Natural killer cell (primary cell): Measurements from ENCODE around the gene MYO1G. TPM values are rescaled to one million over a fixed set of nuclear protein-coding genes. Genes with fewer than 3 reads are reported as not detected.

Experiments used
- ATAC-seq, 3 donors: fragments of 150-1000 bp in 2 of 3; fragments of 200-7000 bp in 1 of 3; cut with Tn5 transposase; 1 replicate in 1 of 3; 2 replicates in 2 of 3; pipeline ENCODE4 v1.10.0; 2021; ENCODE audit warnings: mild to moderate bottlenecking in 2 of 3, moderate library complexity in 2 of 3
- DNase-seq, 2 donors: peaks; one replicate each; pipeline versions ENCODE4 v3.0.0 to v3.0.0-alpha.2; 2013 to 2021; ENCODE audit warnings: mixed read lengths in 1 of 2
- H3K27ac ChIP-seq: one replicate; pipeline ENCODE4 v1.5.1; 2013; ENCODE audit warnings: mild to moderate bottlenecking, low read length
- H3K27me3 ChIP-seq: one replicate; pipeline ENCODE4 v1.6.1; 2013; ENCODE audit warnings: low read length; ENCODE audit not compliant: control insufficient read depth, insufficient read depth
- H3K36me3 ChIP-seq: one replicate; pipeline ENCODE4 v1.6.1; 2013; ENCODE audit warnings: low read length; ENCODE audit not compliant: control insufficient read depth, insufficient read depth
- H3K4me1 ChIP-seq: one replicate; pipeline ENCODE4 v1.6.1; 2013; ENCODE audit warnings: low read length; ENCODE audit not compliant: control insufficient read depth, insufficient read depth
- H3K4me3 ChIP-seq: one replicate; pipeline ENCODE4 v1.5.1; 2013; ENCODE audit warnings: low read length
- H3K9me3 ChIP-seq: one replicate; pipeline ENCODE4 v1.6.1; 2013; ENCODE audit warnings: low read length; ENCODE audit not compliant: control insufficient read depth, insufficient read depth
- H3K27ac Mint-ChIP-seq, 2 donors: one replicate each; pipeline ENCODE4 v1.8.0; 2022; ENCODE audit warnings: mild to moderate bottlenecking in 2 of 2, mixed read lengths in 2 of 2, moderate library complexity in 1 of 2
- H3K27me3 Mint-ChIP-seq, 2 donors: one replicate each; pipeline ENCODE4 v1.8.0; 2022; ENCODE audit warnings: low read depth in 2 of 2, mixed read lengths in 2 of 2
- H3K36me3 Mint-ChIP-seq: one replicate; pipeline ENCODE4 v1.8.0; 2022; ENCODE audit warnings: mixed read lengths
- H3K4me1 Mint-ChIP-seq, 2 donors: one replicate each; pipeline ENCODE4 v1.8.0; 2022; ENCODE audit warnings: mixed read lengths in 2 of 2
- H3K4me3 Mint-ChIP-seq: one replicate; pipeline ENCODE4 v1.8.0; 2022; ENCODE audit warnings: mild to moderate bottlenecking, moderate library complexity, mixed read lengths
- H3K9me3 Mint-ChIP-seq, 2 donors: one replicate each; pipeline ENCODE4 v1.8.0; 2022; ENCODE audit warnings: mixed read lengths in 2 of 2
- CTCF ChIP-seq: fragments of 200-600 bp; IDR thresholded peaks from one replicate; pipeline ENCODE4 v1.8.0; 2022; ENCODE audit warnings: antibody characterized with exemption
- WGBS: methylation state at CpG from one replicate; pipeline ENCODE4 v1.1.7; 2013; ENCODE audit warnings: missing lambda C conversion rate; ENCODE audit not compliant: insufficient coverage; 5-methylcytosine and 5-hydroxymethylcytosine counted together
- intact Hi-C: fragments of 100-400 bp; cut with micrococcal nuclease; formaldehyde crosslinking; loops from one replicate; pipeline ENCODE4 v1.14.2; 2022
- total RNA-seq, 4 donors: library from RNA; stranded (reverse); fragments of 120-200 nt in 1 of 4; gene quantifications; one replicate each; pipeline versions ENCODE4 v1.2.3 to v1.2.4, GENCODE V29; 2013 to 2022

MYO1G gene
- total RNA-seq, 3 donors from 2014 or later (not counting 1 experiment from before 2014, with no cell fraction given): 371 to 470 (median 429) TPM

GRCh38 chr7:44969049-44969700 is 9.6 kb downstream of the MYO1G start:
- H3K27me3 ChIP-seq: no peaks in the 10 kb centered on the region
- TF ChIP-seq CTCF: no peak
- H3K36me3 ChIP-seq: peaks cover 99% of the 10 kb centered on the region
- no peak overlapping the region for H3K27ac ChIP-seq
- Mint-ChIP-seq H3K27me3 (no peaks in the 10 kb centered on the region), H3K27ac (peak overlapping the region; percentile 54 to 83), H3K36me3 (no peaks in the 10 kb centered on the region), H3K9me3 (no peaks in the 10 kb centered on the region), H3K4me1 (peaks cover 16 to 18% of the 10 kb centered on the region in 2 donors), H3K4me3 (no peak overlapping the region)
- intact Hi-C loops: no loop called here
- ATAC-seq (no peak), DNase-seq (no peak)
- no peak overlapping the region for H3K4me3 ChIP-seq
- WGBS: 92% methylated on average over 10 of the region's 11 CpGs
- peaks cover 10% of the 10 kb centered on the region for H3K4me1 ChIP-seq
- H3K9me3 ChIP-seq: no peaks in the 10 kb centered on the region

GRCh38 chr7:44967571-44968446 is 11.0 kb downstream of the MYO1G start:
- intact Hi-C loops: no loop called here
- H3K4me3 Mint-ChIP-seq: no peak overlapping the region
- H3K4me1 Mint-ChIP-seq: peaks cover 15 to 18% of the 10 kb centered on the region in 2 donors
- no peaks in the 10 kb centered on the region for H3K36me3 Mint-ChIP-seq
- Histone ChIP-seq H3K36me3 (peaks cover 91% of the 10 kb centered on the region), H3K27me3 (no peaks in the 10 kb centered on the region), H3K4me1 (no peaks in the 10 kb centered on the region), H3K9me3 (no peaks in the 10 kb centered on the region), H3K4me3 (no peak overlapping the region), H3K27ac (no peak overlapping the region)
- H3K27me3 Mint-ChIP-seq: no peaks in the 10 kb centered on the region
- no peak for TF ChIP-seq CTCF
- DNase-seq (peak in 1 of 2 donors; percentile 6), ATAC-seq (no peak)
- WGBS: 94% methylated on average over 18 of the region's 18 CpGs
- no peaks in the 10 kb centered on the region for H3K9me3 Mint-ChIP-seq
- peak overlapping the region; percentile 60 to 83 for H3K27ac Mint-ChIP-seq

GRCh38 chr7:44966731-44967538 is 11.9 kb downstream of the MYO1G start:
- Mint-ChIP-seq H3K4me3 (no peak overlapping the region), H3K4me1 (peaks cover 6 to 9% of the 10 kb centered on the region in 2 donors), H3K27ac (peak overlapping the region; percentile 38 to 60), H3K9me3 (no peaks in the 10 kb centered on the region), H3K27me3 (no peaks in the 10 kb centered on the region), H3K36me3 (no peaks in the 10 kb centered on the region)
- WGBS: 90% methylated on average over 9 of the region's 9 CpGs
- no peaks in the 10 kb centered on the region for H3K4me1 ChIP-seq
- ATAC-seq: no peak
- no peaks in the 10 kb centered on the region for H3K9me3 ChIP-seq
- intact Hi-C loops: no loop called here
- no peak overlapping the region for H3K27ac ChIP-seq
- no peak for TF ChIP-seq CTCF
- peaks cover 86% of the 10 kb centered on the region for H3K36me3 ChIP-seq
- H3K4me3 ChIP-seq: no peak overlapping the region
- DNase-seq: no peak
- H3K27me3 ChIP-seq: no peaks in the 10 kb centered on the region
